HCT116 (cell line): ENCODE data around the gene KLHL40. TPM values are rescaled to one million over a fixed set of nuclear protein-coding genes. Genes with fewer than 3 reads are reported as not detected.

Source experiments
- ATAC-seq: fragments of 200-7000 bp; cut with Tn5 transposase; 2 replicates; pipeline ENCODE4 v1.9.1; 2020; ENCODE audit warnings: mild to moderate bottlenecking, moderate library complexity
- BruUV-seq: library from RNA; stranded (reverse); fragments of 400-500 nt; replicated peaks from 2 replicates; lab custom pipeline; 2021; lab: Mats Ljungman, UMichigan
- CTCF ChIA-PET: fragments of 300-600 bp; sonication (Branson Sonifier 250); formaldehyde crosslinking; loops from one replicate; lab custom pipeline; 2021; ENCODE audit warnings: antibody characterized with exemption; lab: Charles Lee
- POLR2A ChIA-PET: fragments of 300-600, 350-600 bp; sonication (Branson Sonifier 250); formaldehyde crosslinking; loops from one replicate; lab custom pipeline; 2021; ENCODE audit warnings: antibody characterized with exemption; lab: Charles Lee
- RAD21 ChIA-PET, 2 experiments: fragments of 300-600 bp; sonication (Branson Sonifier 250); formaldehyde crosslinking; loops; one replicate each; lab custom pipeline; 2023; ENCODE audit warnings: low total read pairs in 2 of 2; ENCODE audit not compliant: uncharacterized antibody in 2 of 2, unreplicated experiment in 2 of 2, low non-redundant PET in 1 of 2; lab: Charles Lee
- DNase-seq: peaks from one replicate; pipeline ENCODE4 v3.0.0-alpha.2; 2010; ENCODE audit warnings: low read depth, low spot score
- H2AFZ ChIP-seq: fragments of 200-600 bp; shearing (Covaris generic), sonication (generic); 2 replicates; pipeline ENCODE4 v1.6.1; 2017; ENCODE audit warnings: low read depth, mixed run types, mixed read lengths, antibody characterized with exemption, low read length; ENCODE audit not compliant: poor library complexity, severe bottlenecking
- H3K27ac ChIP-seq: 2 replicates; pipeline ENCODE4 v1.5.1; 2012; ENCODE audit warnings: low read depth, low read length
- H3K27me3 ChIP-seq: fragments of 200-600 bp; sonication (generic); 2 replicates; pipeline ENCODE4 v1.6.1; 2016; ENCODE audit warnings: mixed run types, low read length, mixed read lengths; ENCODE audit not compliant: insufficient read depth
- H3K36me3 ChIP-seq, 2 experiments: fragments of 200-500 bp in 1 of 2; fragments of 200-600 bp in 1 of 2; sonication (Bioruptor generic) in 1 of 2; sonication (generic) in 1 of 2; 2 replicates each; pipeline versions ENCODE4 v1.5.1 to v1.6.1; 2014 to 2016; ENCODE audit warnings: low read length in 2 of 2, inconsistent platforms in 1 of 2, mixed read lengths in 1 of 2, mixed run types in 1 of 2; ENCODE audit not compliant: insufficient read depth in 2 of 2, control insufficient read depth in 1 of 2
- H3K4me1 ChIP-seq, 2 experiments: fragments of 200-600 bp in 1 of 2; sonication (generic) in 1 of 2; 2 replicates each; pipeline versions ENCODE4 v1.5.1 to v1.6.1; 2012 to 2017; ENCODE audit warnings: low read length in 2 of 2, inconsistent platforms in 1 of 2, mild to moderate bottlenecking in 1 of 2, mixed read lengths in 1 of 2, mixed run types in 1 of 2, moderate library complexity in 1 of 2; ENCODE audit not compliant: insufficient read depth in 2 of 2, control insufficient read depth in 1 of 2
- H3K4me2 ChIP-seq: fragments of 200-600 bp; sonication (generic); 2 replicates; pipeline ENCODE4 v1.6.1; 2017; ENCODE audit warnings: mixed run types, low read length, mixed read lengths
- H3K4me3 ChIP-seq, 2 experiments: fragments of 200-600 bp in 1 of 2; sonication (generic) in 1 of 2; replicated peaks in 1 of 2; 2 replicates each; pipeline ENCODE4 v1.5.1; 2011 to 2016; ENCODE audit warnings: low read length in 2 of 2, control low read depth in 1 of 2, low read depth in 1 of 2, mild to moderate bottlenecking in 1 of 2, mixed read lengths in 1 of 2, mixed run types in 1 of 2
- H3K79me2 ChIP-seq: fragments of 200-600 bp; sonication (generic); 2 replicates; pipeline ENCODE4 v1.6.1; 2017; ENCODE audit warnings: mild to moderate bottlenecking, mixed run types, low read length, moderate library complexity, mixed read lengths; ENCODE audit not compliant: insufficient read depth
- H3K9ac ChIP-seq: fragments of 200-600 bp; sonication (generic); 2 replicates; pipeline ENCODE4 v1.6.1; 2016; ENCODE audit warnings: low read length, mixed read lengths
- H3K9me2 ChIP-seq: fragments of 200-600 bp; sonication (generic), shearing (Covaris generic); 2 replicates; pipeline ENCODE4 v1.6.1; 2017; ENCODE audit warnings: mixed run types, mild to moderate bottlenecking, moderate library complexity; ENCODE audit not compliant: insufficient read depth
- H3K9me3 ChIP-seq, 2 experiments: fragments of 200-500 bp in 1 of 2; fragments of 200-600 bp in 1 of 2; sonication (Bioruptor generic) in 1 of 2; sonication (generic) in 1 of 2; 2 replicates each; pipeline ENCODE4 v1.6.1; 2014 to 2017; ENCODE audit warnings: low read length in 2 of 2, mixed read lengths in 2 of 2, inconsistent platforms in 1 of 2, low read depth in 1 of 2, mild to moderate bottlenecking in 1 of 2, mixed run types in 1 of 2, moderate library complexity in 1 of 2; ENCODE audit not compliant: control insufficient read depth in 1 of 2, insufficient read depth in 1 of 2
- H4K20me1 ChIP-seq: fragments of 200-600 bp; sonication (generic), shearing (Covaris generic); 2 replicates; pipeline ENCODE4 v1.6.1; 2017; ENCODE audit warnings: mixed run types, mild to moderate bottlenecking, moderate library complexity; ENCODE audit not compliant: insufficient read depth
- ATF3 ChIP-seq: IDR thresholded peaks from 2 replicates; pipeline ENCODE4 v1.6.1; 2012
- CBX3 ChIP-seq: IDR thresholded peaks from 2 replicates; pipeline ENCODE4 v1.6.1; 2012; ENCODE audit warnings: low read depth
- CEBPB ChIP-seq: IDR thresholded peaks from 2 replicates; pipeline ENCODE4 v1.6.1; 2012; ENCODE audit warnings: low read depth
- EGR1 ChIP-seq: IDR thresholded peaks from 2 replicates; pipeline ENCODE4 v1.6.1; 2012; ENCODE audit warnings: low read depth
- EZH2phosphoT487 ChIP-seq: fragments of 200-600 bp; IDR thresholded peaks from 2 replicates; pipeline ENCODE4 v1.6.1; 2018; ENCODE audit warnings: antibody characterized with exemption, borderline replicate concordance
- FOSL1 ChIP-seq: IDR thresholded peaks from 2 replicates; pipeline ENCODE4 v1.6.1; 2012; ENCODE audit warnings: low read depth
- JUND ChIP-seq: IDR thresholded peaks from 2 replicates; pipeline ENCODE4 v1.6.1; 2012
- RAD21 ChIP-seq: IDR thresholded peaks from 2 replicates; pipeline ENCODE4 v1.6.1; 2012; ENCODE audit warnings: low read depth, mild to moderate bottlenecking
- REST ChIP-seq: IDR thresholded peaks from 2 replicates; pipeline ENCODE4 v1.6.1; 2012; ENCODE audit warnings: low read depth
- TCF7L2 ChIP-seq: IDR thresholded peaks from 2 replicates; pipeline ENCODE4 v1.7.0; 2011; ENCODE audit warnings: borderline replicate concordance, inconsistent platforms; ENCODE audit not compliant: insufficient read depth, insufficient read length; ENCODE audit errors: extremely low read depth
- YY1 ChIP-seq: IDR thresholded peaks from 2 replicates; pipeline ENCODE4 v1.6.1; 2011; ENCODE audit warnings: low read length, low read depth, moderate library complexity, mild to moderate bottlenecking; ENCODE audit not compliant: insufficient replicate concordance; ENCODE audit errors: extremely low read depth
- ZBTB33 ChIP-seq: IDR thresholded peaks from 2 replicates; pipeline ENCODE4 v1.6.1; 2011; ENCODE audit warnings: mild to moderate bottlenecking, low read length, moderate library complexity; ENCODE audit not compliant: insufficient replicate concordance; ENCODE audit errors: extremely low read depth
- ZFX ChIP-seq: fragments of 450-650 bp; IDR thresholded peaks from 2 replicates; pipeline ENCODE4 v1.6.1; 2017
- intact Hi-C: fragments of 100-400 bp; cut with micrococcal nuclease; formaldehyde crosslinking; loops from 2 replicates; pipeline ENCODE4 v1.10.0; 2022
- total RNA-seq: library from RNA; stranded (reverse); gene quantifications from one replicate; pipeline ENCODE4 v1.2.1, GENCODE V29; 2021; ENCODE audit not compliant: unreplicated experiment

KLHL40 gene
- total RNA-seq, 1 experiment from 2014 or later, result not detected

- TF ChIP-seq ZBTB33, result no peak
- TF ChIP-seq YY1, result no peak
- TF ChIP-seq EGR1, result no peak
- no peak for TF ChIP-seq FOSL1
- TF ChIP-seq ATF3, result no peak
- no peak for TF ChIP-seq TCF7L2
- no peak for TF ChIP-seq CEBPB
- no peak for TF ChIP-seq JUND
- no peak for TF ChIP-seq RAD21
- no peak for TF ChIP-seq CBX3
- no peak for TF ChIP-seq REST
- TF ChIP-seq EZH2phosphoT487, result no peak
- no peak for TF ChIP-seq ZFX
- H3K9me2 ChIP-seq, result no peaks in the 10 kb centered on the region
- no peaks in the 10 kb centered on the region for H3K9me3 ChIP-seq
- H3K27me3 ChIP-seq, result peaks cover 3% of the 10 kb centered on the region; the same call in 1 of the 2 replicates
- BruUV-seq, result no TSS peak
- ChIA-PET RAD21 (no interaction called here), CTCF (no interaction called here), POLR2A (no interaction called here)
- H4K20me1 ChIP-seq, result no peaks in the 10 kb centered on the region
- no peak overlapping the region for H3K4me2 ChIP-seq
- H3K4me1 ChIP-seq, result peaks cover 3 to 12% of the 10 kb centered on the region in 2 experiments; a peak in 3 of 4 replicates
- no peak for ATAC-seq
- no peak for DNase-seq
- intact Hi-C loops, result no loop called here
- H3K4me3 ChIP-seq, result no peak overlapping the region
- H3K79me2 ChIP-seq, result no peaks in the 10 kb centered on the region
- H2AFZ ChIP-seq, result no peak overlapping the region
- H3K27ac ChIP-seq, result no peak overlapping the region
- H3K9ac ChIP-seq, result no peak overlapping the region
- H3K36me3 ChIP-seq, result no peaks in the 10 kb centered on the region
These were observed 3.4 kb downstream of the KLHL40 start for GRCh38 chr3:42688487-42689420.
